Stomach (tissue), 9 donors: ENCODE results near the gene CALCOCO2. TPM values are rescaled to one million over a fixed set of nuclear protein-coding genes. Genes with fewer than 3 reads are reported as not detected.
A peak's percentile ranks its signal among the peaks of the same experiment; 100 is the strongest.
"Not testable (repeated sequence)": the region's sequence is repeated elsewhere in the genome, so short reads cannot be mapped to it uniquely, and the experiment has no call there.

Experiments
- DNase-seq, 2 donors: peaks; one replicate each; pipeline versions ENCODE4 v3.0.0 to v3.0.0-alpha.2; 2013 to 2019
- H3K27ac ChIP-seq, 5 donors: fragments of 200-600 bp in 4 of 5; sonication (generic) in 4 of 5; one replicate each; pipeline ENCODE4 v1.5.1; 2013 to 2019; ENCODE audit warnings: mild to moderate bottlenecking in 1 of 5, moderate library complexity in 1 of 5
- H3K27me3 ChIP-seq, 3 donors: fragments of 200-600 bp; sonication (generic); one replicate each; pipeline ENCODE4 v1.5.1; 2017 to 2019; ENCODE audit warnings: mixed run types in 1 of 3
- H3K36me3 ChIP-seq, 4 donors: fragments of 200-600 bp; sonication (generic); 1 replicate in 3 of 4; 2 replicates in 1 of 4; pipeline ENCODE4 v1.5.1; 2016 to 2019
- H3K4me1 ChIP-seq, 4 donors: fragments of 200-600 bp; sonication (generic); one replicate each; pipeline ENCODE4 v1.5.1; 2016 to 2019
- H3K4me3 ChIP-seq, 4 donors: fragments of 200-600 bp; sonication (generic) in 3 of 4; one replicate each; pipeline ENCODE4 v1.5.1; 2016 to 2019; ENCODE audit warnings: mild to moderate bottlenecking in 1 of 4
- H3K9me3 ChIP-seq, 4 donors: fragments of 200-600 bp; sonication (generic); one replicate each; pipeline ENCODE4 v1.5.1; 2016 to 2019
- CTCF ChIP-seq, 7 experiments: fragments of 450-650 bp in 4 of 7; fragments of 200-600 bp in 3 of 7; sonication (generic) in 3 of 7; IDR thresholded peaks; one replicate each; pipeline ENCODE4 v1.5.1; 2016 to 2019; ENCODE audit warnings: antibody characterized with exemption in 7 of 7, control low read depth in 2 of 7, mild to moderate bottlenecking in 1 of 7
- EP300 ChIP-seq: sonication (generic); formaldehyde crosslinking; IDR thresholded peaks from one replicate; pipeline ENCODE4 v1.6.1; 2017; ENCODE audit warnings: antibody characterized with exemption
- POLR2A ChIP-seq, 4 donors: fragments of 450-650 bp; IDR thresholded peaks; one replicate each; pipeline ENCODE4 v1.6.1; 2016; ENCODE audit warnings: antibody characterized with exemption in 4 of 4, control low read depth in 2 of 4, mild to moderate bottlenecking in 1 of 4, moderate library complexity in 1 of 4
- POLR2AphosphoS5 ChIP-seq, 3 donors: sonication (generic); formaldehyde crosslinking; IDR thresholded peaks; one replicate each; pipeline ENCODE4 v1.6.1; 2016; ENCODE audit warnings: antibody characterized with exemption in 3 of 3
- WGBS, 5 donors: extraction: QIAGEN DNeasy Blood & Tissue Kit in 3 of 5; methylation state at CpG; one replicate each; pipeline versions ENCODE4 v1.1.5 to v1.1.7; 2013 to 2018; 5-methylcytosine and 5-hydroxymethylcytosine counted together
- intact Hi-C: fragments of 100-400 bp; cut with DNase I; formaldehyde crosslinking; loops from one replicate; pipeline ENCODE4 v1.15.1; 2023; ENCODE audit warnings: low total_unique reads
- polyA plus RNA-seq, 3 donors: library from polyadenylated mRNA; stranded (reverse); fragments of 200-250 nt; gene quantifications; one replicate each; pipeline ENCODE4 v1.2.3, GENCODE V29; 2013
- total RNA-seq, 5 donors: library from RNA; depleted of rRNA; stranded (reverse); fragments of >200 nt; gene quantifications; one replicate each; pipeline versions ENCODE4 v1.1.0 to v1.2.3, GENCODE V29; 2014 to 2016
- donor health status: healthy with polysubstance abuse.
- donor health status: Bipolar disorder and iron deficiency.
- donor health status: healthy.

Gene CALCOCO2
- total and polyA plus RNA-seq, 8 donors, result 43.0 to 109 (median 69.4) TPM

GRCh38 chr17:48871551-48872351, 40.9 kb downstream of the CALCOCO2 start:
- Histone ChIP-seq H3K9me3 (no peaks in the 10 kb centered on the region), H3K4me3 (no peak overlapping the region), H3K27ac (peak overlapping the region; percentile 61 to 78 (median 67)), H3K36me3 (no peaks in the 10 kb centered on the region), H3K27me3 (no peaks in the 10 kb centered on the region), H3K4me1 (peaks cover 20 to 49% (median 39%) of the 10 kb centered on the region in 4 donors)
- TF ChIP-seq CTCF (IDR thresholded peaks at IDR 0.05) (no peak), POLR2AphosphoS5 (IDR thresholded peaks at IDR 0.05) (peak in 2 of 3 donors; percentile 20 to 51)
- intact Hi-C loops, result no loop called here
- peak; percentile 79 to 93 for DNase-seq
- 16 to 29% (median 20%) methylated on average over 11 of the region's 11 CpGs for WGBS, 5 donors

- intact Hi-C loops, DNase-seq: not testable (repeated sequence)
- H3K4me1 ChIP-seq, result peaks cover 20 to 49% (median 39%) of the 10 kb centered on the region in 4 donors
These were observed 41.6 kb downstream of the CALCOCO2 start for GRCh38 chr17:48872409-48872808.

GRCh38 chr17:48873209-48873608, 42.4 kb downstream of the CALCOCO2 start:
- intact Hi-C loops, result no loop called here
- 42 to 71% (median 64%) methylated on average over 1 of the region's 1 CpG for WGBS, 5 donors
- peak overlapping the region in 4 of 5 donors; percentile 29 to 78 (median 68) for H3K27ac ChIP-seq

More at GRCh38 chr17:48872409-48872808, 41.6 kb downstream of the CALCOCO2 start:
- not testable (repeated sequence) for H3K9me3 ChIP-seq, H3K27me3 ChIP-seq, H3K36me3 ChIP-seq, H3K4me3 ChIP-seq
- WGBS, 5 donors, result 79 to 90% (median 81%) methylated on average over 3 of the region's 3 CpGs
- peak overlapping the region; percentile 61 to 78 (median 67) for H3K27ac ChIP-seq

GRCh38 chr17:48873696-48874443, 43.0 kb downstream of the CALCOCO2 start:
- Histone ChIP-seq H3K4me1 (peaks cover 20 to 56% (median 41%) of the 10 kb centered on the region in 4 donors), H3K9me3 (no peaks in the 10 kb centered on the region), H3K27me3 (peaks cover 0 to 5% (median 0%) of the 10 kb centered on the region in 3 donors), H3K27ac (peak overlapping the region in 3 of 5 donors; percentile 29 to 78 (median 65)), H3K36me3 (no peaks in the 10 kb centered on the region), H3K4me3 (no peak overlapping the region)
- TF ChIP-seq EP300, result no peak
- no peak for TF ChIP-seq POLR2A (IDR thresholded peaks at IDR 0.05)
- no peak for TF ChIP-seq CTCF (IDR thresholded peaks at IDR 0.05)
- no peak for TF ChIP-seq POLR2AphosphoS5 (IDR thresholded peaks at IDR 0.05)
- intact Hi-C loops, result no loop called here
- DNase-seq, result no peak
- WGBS, 5 donors, result 56 to 65% (median 58%) methylated on average over 5 of the region's 5 CpGs

More at GRCh38 chr17:48873209-48873608, 42.4 kb downstream of the CALCOCO2 start:
- H3K9me3 ChIP-seq, result no peaks in the 10 kb centered on the region
- no peaks in the 10 kb centered on the region for H3K36me3 ChIP-seq
- peaks cover 0 to 5% (median 0%) of the 10 kb centered on the region in 3 donors for H3K27me3 ChIP-seq
- no peak overlapping the region for H3K4me3 ChIP-seq
- TF ChIP-seq POLR2AphosphoS5 (IDR thresholded peaks at IDR 0.05) (no peak), EP300 (no peak), CTCF (IDR thresholded peaks at IDR 0.05) (no peak)
- DNase-seq, result peak in 1 of 2 donors; percentile 56
- H3K4me1 ChIP-seq, result peaks cover 20 to 55% (median 39%) of the 10 kb centered on the region in 4 donors
